ENCODE data around the gene PMS1.

GRCh38 chr2:189874586-189875320 is 90.5 kb downstream of the PMS1 start:
- no peak for TF ChIP-seq YY1 (IDR thresholded peaks at IDR 0.05; ENCODE audit: insufficient read depth, insufficient read length)
- no peak for TF ChIP-seq ZNF274 (IDR thresholded peaks at IDR 0.05; ENCODE audit: low read depth, low read length)
- TF ChIP-seq SUZ12 (IDR thresholded peaks at IDR 0.05; ENCODE audit: extremely low read depth, insufficient read depth, insufficient read length), result no peak

All from NT2/D1 (cell line).